Gastroesophageal sphincter (tissue), 3 donors: Measurements from ENCODE around the gene RTBDN.

Experiments
- POLR2AphosphoS5 ChIP-seq: sonication (generic); formaldehyde crosslinking; IDR thresholded peaks from one replicate; pipeline ENCODE4 v1.6.1; 2017; ENCODE audit warnings: antibody characterized with exemption
- TF ChIP-seq, protein P1 (sequence below), 4 experiments: fragments of 200-600 bp in 2 of 4; fragments of 450-650 bp in 2 of 4; sonication (generic) in 1 of 4; IDR thresholded peaks; one replicate each; pipeline ENCODE4 v1.5.1; 2017 to 2019; ENCODE audit warnings: antibody characterized with exemption in 4 of 4, mild to moderate bottlenecking in 2 of 4, moderate library complexity in 2 of 4

- no peak for TF ChIP-seq POLR2AphosphoS5
- TF ChIP-seq, protein P1, sequence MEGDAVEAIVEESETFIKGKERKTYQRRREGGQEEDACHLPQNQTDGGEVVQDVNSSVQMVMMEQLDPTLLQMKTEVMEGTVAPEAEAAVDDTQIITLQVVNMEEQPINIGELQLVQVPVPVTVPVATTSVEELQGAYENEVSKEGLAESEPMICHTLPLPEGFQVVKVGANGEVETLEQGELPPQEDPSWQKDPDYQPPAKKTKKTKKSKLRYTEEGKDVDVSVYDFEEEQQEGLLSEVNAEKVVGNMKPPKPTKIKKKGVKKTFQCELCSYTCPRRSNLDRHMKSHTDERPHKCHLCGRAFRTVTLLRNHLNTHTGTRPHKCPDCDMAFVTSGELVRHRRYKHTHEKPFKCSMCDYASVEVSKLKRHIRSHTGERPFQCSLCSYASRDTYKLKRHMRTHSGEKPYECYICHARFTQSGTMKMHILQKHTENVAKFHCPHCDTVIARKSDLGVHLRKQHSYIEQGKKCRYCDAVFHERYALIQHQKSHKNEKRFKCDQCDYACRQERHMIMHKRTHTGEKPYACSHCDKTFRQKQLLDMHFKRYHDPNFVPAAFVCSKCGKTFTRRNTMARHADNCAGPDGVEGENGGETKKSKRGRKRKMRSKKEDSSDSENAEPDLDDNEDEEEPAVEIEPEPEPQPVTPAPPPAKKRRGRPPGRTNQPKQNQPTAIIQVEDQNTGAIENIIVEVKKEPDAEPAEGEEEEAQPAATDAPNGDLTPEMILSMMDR (IDR thresholded peaks at IDR 0.05) = no peak
Measured at GRCh38 chr19:12837225-12837624, 2.8 kb upstream of the RTBDN start.
